RPMI8226 (cell line): ENCODE data around the gene GPRIN1.
"Not testable (repeated sequence)": the region's sequence is repeated elsewhere in the genome, so short reads cannot be mapped to it uniquely, and the experiment has no call there.

Experiments used
- DNase-seq: peaks from one replicate; pipeline ENCODE4 v3.0.0-alpha.2; 2015

GPRIN1 gene

GRCh38 chr5:176565760-176566288 lies 44.1 kb downstream of the GPRIN1 start:
- no peak for DNase-seq

GRCh38 chr5:176564002-176564401 lies 46.0 kb downstream of the GPRIN1 start:
- no peak for DNase-seq

- no peak for DNase-seq
These were observed 47.8 kb downstream of the GPRIN1 start for GRCh38 chr5:176562189-176562588.

- no peak for DNase-seq
These were observed 48.7 kb downstream of the GPRIN1 start for GRCh38 chr5:176561259-176561658.

- no peak for DNase-seq
These were observed 49.6 kb downstream of the GPRIN1 start for GRCh38 chr5:176560364-176560763.

GRCh38 chr5:176559683-176560082 lies 50.3 kb downstream of the GPRIN1 start:
- peak; percentile 78 for DNase-seq

GRCh38 chr5:176557846-176558245 lies 52.1 kb downstream of the GPRIN1 start:
- DNase-seq, result no peak

GRCh38 chr5:176553260-176554085 lies 56.5 kb downstream of the GPRIN1 start:
- peak; percentile 51 for DNase-seq

GRCh38 chr5:176552332-176552869 lies 57.6 kb downstream of the GPRIN1 start:
- no peak for DNase-seq

GRCh38 chr5:176550937-176551336 lies 59.0 kb downstream of the GPRIN1 start:
- DNase-seq, result not testable (repeated sequence)

- peak; percentile 85 for DNase-seq
These were observed 59.6 kb downstream of the GPRIN1 start for GRCh38 chr5:176550275-176550831.

GRCh38 chr5:176549871-176550270 lies 60.1 kb downstream of the GPRIN1 start:
- no peak for DNase-seq

- no peak for DNase-seq
These were observed 61.0 kb downstream of the GPRIN1 start, which contains the start of gene CDHR2 for GRCh38 chr5:176548967-176549444. Gene CDHR2 (plus strand): TSS chr5:176549342. CDS start chr5:176565353, 16,011 bp downstream.

- no peak for DNase-seq
These were observed 62.2 kb downstream of the GPRIN1 start for GRCh38 chr5:176547802-176548201.
